CD4-positive, alpha-beta T cell treated with Interleukin-6 at 100 ng/mL for 8 hours (primary cell): ENCODE results near the gene ANGEL2.
"Not testable (repeated sequence)": the region's sequence is repeated elsewhere in the genome, so short reads cannot be mapped to it uniquely, and the experiment has no call there.

ENCODE experiments used
- DNase-seq: peaks from one replicate; pipeline ENCODE4 v3.0.0-alpha.2; 2020; ENCODE audit warnings: mixed read lengths, low spot score

The ANGEL2 gene

GRCh38 chr1:212975111-212975918, 40.4 kb downstream of the ANGEL2 start:
- DNase-seq, result no peak

DNA sequence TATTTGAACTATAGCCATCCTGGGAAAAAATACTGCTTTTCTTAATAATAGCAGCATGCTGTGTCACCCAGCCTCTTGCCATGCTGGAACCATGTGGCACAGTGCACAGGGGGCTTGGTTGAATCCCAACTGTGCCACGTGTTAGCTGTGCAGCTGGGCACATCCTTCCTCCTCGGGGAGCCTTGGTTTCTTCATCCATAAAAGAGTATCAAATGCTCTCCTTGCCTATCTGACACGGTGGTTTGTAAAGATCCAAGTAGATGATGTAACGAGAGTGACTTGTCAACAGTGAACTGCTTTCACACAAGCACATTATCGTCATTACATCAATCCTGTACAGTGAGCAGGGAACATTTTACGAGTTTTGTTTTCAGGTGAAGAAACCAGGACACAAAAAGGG, 41.0 kb downstream of the ANGEL2 start:
- DNase-seq, result no peak

DNA sequence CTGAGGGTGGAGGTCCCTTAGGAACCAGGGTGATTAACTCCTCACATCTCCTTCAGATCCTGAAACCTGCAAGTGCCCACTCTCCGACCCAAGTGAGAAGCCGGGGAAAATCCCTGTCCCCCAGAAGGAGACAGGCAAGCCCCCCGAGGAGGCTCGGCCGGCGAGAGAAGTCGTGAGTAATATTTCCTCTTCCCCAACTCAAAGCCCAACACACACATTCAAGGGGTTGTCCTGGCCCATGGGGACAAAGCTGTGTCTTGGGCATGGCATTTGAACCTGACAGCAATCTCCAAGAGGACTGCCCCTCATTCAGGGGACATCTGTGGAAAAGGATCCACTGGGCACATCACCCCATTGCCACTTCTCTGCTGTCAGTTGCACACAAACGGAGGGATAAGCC, 41.8 kb downstream of the ANGEL2 start:
- no peak for DNase-seq

GRCh38 chr1:212973426-212973825, 42.2 kb downstream of the ANGEL2 start:
- no peak for DNase-seq

GRCh38 chr1:212971312-212971711, 44.4 kb downstream of the ANGEL2 start:
- DNase-seq, result no peak

- no peak for DNase-seq
Measured at GRCh38 chr1:212970085-212970484, 45.6 kb downstream of the ANGEL2 start.

DNA sequence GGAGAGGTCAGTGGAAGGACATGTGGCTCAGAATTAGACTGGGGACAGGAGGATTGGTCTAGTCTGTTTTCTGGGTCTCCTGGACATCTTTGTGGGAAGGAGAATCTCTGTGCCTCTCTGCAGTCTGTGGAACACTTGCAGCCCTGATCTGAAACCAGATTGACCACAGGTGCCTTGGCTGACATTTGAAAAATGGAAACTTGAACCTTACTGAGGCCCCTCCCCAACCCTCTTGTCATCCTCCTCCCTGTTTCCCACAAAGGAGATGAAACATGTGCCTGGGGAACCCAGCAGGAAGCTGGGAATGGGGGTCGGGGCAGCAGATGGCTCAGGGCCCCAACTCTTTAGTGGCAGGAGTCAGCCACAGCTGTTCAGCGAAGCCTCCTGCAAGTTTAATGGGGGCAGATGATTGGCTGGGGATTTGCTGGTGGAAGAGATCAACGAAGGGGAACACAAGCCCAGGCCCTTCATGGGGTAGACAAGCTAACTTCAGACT, 47.3 kb downstream of the ANGEL2 start:
- DNase-seq, result no peak

DNA sequence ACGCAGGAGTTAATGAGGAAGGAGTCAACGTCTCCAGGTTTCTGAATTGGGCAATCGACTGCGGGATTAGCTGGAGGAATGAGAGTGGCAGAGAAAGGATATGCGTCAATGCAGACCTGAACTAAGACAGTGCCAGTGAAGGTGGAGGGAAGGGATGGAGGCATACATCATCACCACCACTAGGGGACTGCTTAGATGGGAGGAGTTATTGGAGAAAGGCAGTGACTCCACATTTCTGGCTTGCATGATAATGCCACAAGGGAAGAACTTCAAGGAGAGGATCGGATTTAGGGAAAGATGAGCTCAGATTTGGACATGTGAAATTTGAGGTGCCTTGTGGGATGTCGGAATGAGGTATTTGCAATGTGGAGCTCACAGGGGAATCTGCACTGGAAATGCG, 47.9 kb downstream of the ANGEL2 start:
- DNase-seq, result no peak

- DNase-seq, result no peak
Measured at GRCh38 chr1:212966616-212967015, 49.1 kb downstream of the ANGEL2 start.

DNA sequence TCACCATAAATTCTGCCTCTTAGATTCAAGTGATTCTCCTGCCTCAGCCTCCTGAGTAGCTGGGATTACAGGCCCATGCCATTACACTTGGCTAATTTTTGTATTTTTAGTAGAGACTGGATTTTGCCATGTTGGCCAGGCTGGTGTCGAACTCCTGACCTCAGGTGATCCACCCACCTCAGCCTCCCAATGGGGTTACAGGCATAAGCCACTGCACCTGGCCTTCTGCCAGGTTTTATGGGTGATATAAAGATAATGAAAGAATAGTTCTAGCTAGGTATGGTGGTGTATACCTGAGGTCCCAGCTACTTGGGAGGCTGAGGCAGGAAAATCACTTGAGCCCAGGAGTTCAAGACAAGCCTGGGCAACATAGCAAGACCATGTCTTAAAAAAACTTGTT, 50.7 kb downstream of the ANGEL2 start:
- not testable (repeated sequence) for DNase-seq

DNA sequence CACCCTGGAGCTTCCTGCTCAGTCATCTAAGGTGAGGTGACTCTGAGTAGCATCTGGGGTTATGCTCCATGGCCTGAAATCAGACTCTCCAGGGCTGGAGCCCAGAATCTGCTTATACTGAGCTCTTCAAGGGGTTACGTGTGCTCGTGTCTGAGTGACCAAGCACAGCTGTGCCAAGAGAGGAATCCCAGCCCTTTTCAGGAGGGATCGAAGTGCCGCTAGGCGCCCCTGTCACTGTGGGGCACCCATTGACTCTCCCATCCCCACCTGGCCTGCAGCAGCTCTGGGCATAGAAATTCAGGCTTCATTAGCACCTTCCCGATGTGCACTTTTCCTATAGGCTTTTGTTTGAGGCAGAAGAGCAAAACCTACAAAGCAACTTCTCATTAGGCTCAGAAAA, 51.6 kb downstream of the ANGEL2 start:
- DNase-seq, result no peak

GRCh38 chr1:212962509-212962908, 53.2 kb downstream of the ANGEL2 start:
- DNase-seq, result no peak

DNA sequence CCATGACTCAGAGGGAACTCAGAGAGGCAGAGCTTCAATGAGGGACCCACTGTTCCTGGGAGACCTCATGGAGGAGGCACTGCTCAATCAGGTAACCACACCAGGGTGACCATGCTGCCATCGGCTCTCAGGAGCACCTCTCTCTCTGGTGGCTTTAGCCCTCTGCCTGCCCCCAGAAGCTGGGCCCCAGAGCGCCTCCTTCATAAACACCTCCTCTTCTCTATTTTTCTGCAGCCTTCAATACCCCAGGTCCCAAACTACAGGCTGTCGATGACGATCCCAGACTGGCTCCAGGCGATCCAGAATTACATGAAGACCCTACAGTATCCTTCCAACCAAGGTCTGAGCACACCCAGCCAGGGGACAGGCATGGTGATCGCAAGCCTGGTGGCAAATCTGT, 54.7 kb downstream of the ANGEL2 start:
- DNase-seq, result no peak

- DNase-seq, result no peak
Measured at GRCh38 chr1:212959266-212960220, 56.1 kb downstream of the ANGEL2 start.

DNA sequence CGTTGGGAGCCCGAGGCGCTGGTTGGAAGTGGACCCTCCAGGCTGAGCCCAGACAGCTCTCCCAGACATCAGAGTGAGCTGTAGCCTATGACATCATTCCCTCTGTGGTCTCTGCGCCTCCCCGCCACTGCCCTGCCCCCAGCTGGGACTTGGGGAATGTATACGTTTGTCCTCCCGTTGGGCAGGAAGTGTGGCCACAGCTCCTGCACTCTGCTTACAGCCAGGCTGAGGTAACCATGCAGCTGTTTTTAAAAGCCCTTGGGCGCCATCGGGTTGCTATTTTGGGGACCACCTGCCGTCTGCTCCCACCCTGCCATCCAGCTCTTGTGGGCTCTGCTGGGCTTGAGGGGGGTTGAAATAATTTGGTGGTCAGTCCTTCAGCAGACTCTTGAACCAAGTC, 57.5 kb downstream of the ANGEL2 start:
- DNase-seq, result no peak

DNA sequence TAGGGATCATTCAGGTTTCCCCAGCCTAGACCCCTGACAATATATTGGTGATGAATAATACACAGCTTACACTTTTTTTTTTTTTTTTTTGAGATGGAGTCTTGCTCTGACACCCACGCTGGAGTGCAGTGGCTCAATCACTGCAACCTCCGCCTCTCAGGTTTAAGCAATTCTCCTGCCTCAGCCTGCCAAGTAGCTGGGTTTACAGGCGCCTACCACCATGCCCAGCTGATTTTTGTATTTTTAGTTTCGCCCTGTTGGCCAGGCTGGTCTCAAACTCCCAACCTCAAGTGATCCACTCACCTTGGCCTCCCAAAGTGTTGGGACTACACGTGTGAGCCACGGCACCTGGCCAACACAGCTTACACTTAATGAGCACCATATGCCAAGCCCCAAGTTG, 58.1 kb downstream of the ANGEL2 start:
- no peak for DNase-seq

GRCh38 chr1:212955961-212956620, 59.6 kb downstream of the ANGEL2 start:
- no peak for DNase-seq

DNA sequence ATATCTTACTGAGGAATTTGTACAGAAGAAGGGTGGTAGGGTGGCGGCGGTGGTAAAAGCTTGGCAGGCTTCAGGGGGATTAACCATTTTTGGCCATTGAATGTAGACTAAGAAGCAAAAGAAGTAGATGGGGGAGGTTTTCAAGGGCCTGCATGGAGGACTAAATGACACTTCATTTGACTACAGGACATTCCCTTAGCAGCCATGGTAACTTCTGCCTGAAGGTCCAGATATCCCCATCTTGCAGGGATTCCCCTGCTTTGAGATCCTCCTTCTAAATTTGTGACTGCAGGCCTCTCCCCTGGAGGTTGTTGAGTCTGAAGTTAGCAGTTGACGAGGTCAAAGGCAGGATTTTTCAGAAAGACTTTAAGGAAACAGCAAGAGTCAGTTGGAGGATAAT, 60.6 kb downstream of the ANGEL2 start:
- DNase-seq, result no peak

GRCh38 chr1:212954514-212954913, 61.2 kb downstream of the ANGEL2 start:
- DNase-seq, result no peak

- DNase-seq, result no peak
Measured at GRCh38 chr1:212953321-212953720, 62.3 kb downstream of the ANGEL2 start.

GRCh38 chr1:212952641-212952976, 63.1 kb downstream of the ANGEL2 start:
- DNase-seq, result no peak

DNA sequence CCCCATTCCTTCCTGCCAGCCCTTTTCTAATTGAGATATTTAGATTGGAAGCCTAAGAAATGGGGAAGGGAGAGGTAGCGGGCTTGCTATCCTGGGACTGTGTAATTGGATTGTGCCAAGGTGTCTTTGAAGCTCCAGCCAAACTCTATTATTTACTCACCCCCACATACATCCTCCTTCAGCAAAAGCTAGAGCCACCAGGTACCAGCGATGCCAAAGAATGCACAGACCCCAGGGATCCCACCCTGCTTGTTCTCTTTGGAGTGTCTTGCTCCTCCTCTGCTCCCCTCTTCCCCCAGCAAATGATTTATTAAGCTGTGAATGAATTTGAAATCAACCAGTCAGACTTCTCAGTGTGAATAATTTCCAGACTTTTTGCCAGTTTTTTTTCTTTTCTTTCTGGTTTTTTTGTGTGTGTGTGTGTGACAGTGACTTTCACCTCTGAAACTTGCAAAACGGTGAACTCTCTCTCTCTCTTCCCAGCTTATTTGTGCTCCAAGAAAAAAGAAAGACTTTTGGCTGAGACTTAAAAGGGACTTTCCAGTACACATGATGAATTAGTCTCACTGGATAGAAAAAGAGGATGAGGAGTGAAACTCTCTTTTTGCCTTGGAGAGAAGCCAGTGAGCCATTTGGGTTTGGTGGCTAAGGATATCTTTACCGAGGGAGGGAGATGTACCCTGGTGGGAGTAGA, 63.6 kb downstream of the ANGEL2 start:
- DNase-seq, result no peak
